ENCODE data around the gene PLAAT5. TPM values are rescaled to one million over a fixed set of nuclear protein-coding genes. Genes with fewer than 3 reads are reported as not detected.

Gene PLAAT5
- total and polyA plus RNA-seq, 4 experiments from 2014 or later = not detected

- H3K27ac Mint-ChIP-seq = peak overlapping the region in 4 of 7 donors; percentile 6 to 81 (median 15)
- CTCF ChIA-PET (ENCODE audit: partially characterized antibody) = interaction anchor here (1.2 to 1.4 kb wide), 3 partner anchors 13 to 38 kb away, joined by 3 to 5 read pairs (median 3); partner anchors contain the start of gene PLAAT4
- intact Hi-C loops (cut with micrococcal nuclease) = no loop called here
These were observed 26.2 kb upstream of the PLAAT5 start for GRCh38 chr11:63517156-63517555.

GRCh38 chr11:63516109-63516508 lies 25.1 kb upstream of the PLAAT5 start:
- no peaks in the 10 kb centered on the region for H3K9me3 ChIP-seq (ENCODE audit: control insufficient read depth in 1 of 2, low read length in 2 of 2)
- H3K27ac Mint-ChIP-seq = no peak overlapping the region
- intact Hi-C loops (cut with micrococcal nuclease) = no loop called here
- H3K36me3 ChIP-seq (ENCODE audit: insufficient read depth, low read length) = no peaks in the 10 kb centered on the region
- ChIA-PET POLR2A (ENCODE audit: partially characterized antibody) (interaction anchor here (0.7 to 8.7 kb wide), 2 partner anchors 19 to 35 kb away, joined by 3 to 101 read pairs; partner anchors contain the start of gene PLAAT4), CTCF (ENCODE audit: partially characterized antibody) (interaction anchor here (1.3 to 1.4 kb wide), 3 partner anchors 21 to 37 kb away, joined by 3 to 5 read pairs (median 3); partner anchors contain the start of gene PLAAT4)
- DNase-seq = no peak
- H3K4me1 ChIP-seq (ENCODE audit: insufficient read depth, low read length) = peaks cover 18% of the 10 kb centered on the region
- no peak overlapping the region for H3K4me3 ChIP-seq (ENCODE audit: low read length in 2 of 2)
- no peaks in the 10 kb centered on the region for H3K9me3 Mint-ChIP-seq
- H3K36me3 Mint-ChIP-seq = no peaks in the 10 kb centered on the region
- H3K27ac ChIP-seq (ENCODE audit: low read depth, low read length) = no peak overlapping the region
- H3K27me3 ChIP-seq (ENCODE audit: insufficient read depth, low read length) = no peaks in the 10 kb centered on the region
- H3K4me1 Mint-ChIP-seq = peaks cover 18 to 35% (median 25%) of the 10 kb centered on the region in 4 donors
- H3K27me3 Mint-ChIP-seq = no peaks in the 10 kb centered on the region
- no peak overlapping the region for H3K4me3 Mint-ChIP-seq

More at GRCh38 chr11:63517156-63517555, 26.2 kb upstream of the PLAAT5 start:
- peak overlapping the region in 2 of 8 donors; percentile 35 to 47 for H3K4me3 Mint-ChIP-seq
- H3K27me3 ChIP-seq (ENCODE audit: insufficient read depth, low read length) = no peaks in the 10 kb centered on the region
- H3K9me3 Mint-ChIP-seq = no peaks in the 10 kb centered on the region
- POLR2A ChIA-PET (ENCODE audit: partially characterized antibody) = interaction anchor here (1.0 to 8.7 kb wide), 2 partner anchors 18 to 28 kb away, joined by 3 to 101 read pairs; partner anchors contain the start of gene PLAAT4
- H3K4me1 ChIP-seq (ENCODE audit: insufficient read depth, low read length) = peaks cover 18% of the 10 kb centered on the region
- H3K36me3 ChIP-seq (ENCODE audit: insufficient read depth, low read length) = no peaks in the 10 kb centered on the region
- DNase-seq = no peak
- H3K9me3 ChIP-seq (ENCODE audit: control insufficient read depth in 1 of 2, low read length in 2 of 2) = no peaks in the 10 kb centered on the region
- no peak overlapping the region for H3K27ac ChIP-seq (ENCODE audit: low read depth, low read length)
- peaks cover 18 to 35% (median 26%) of the 10 kb centered on the region in 4 donors for H3K4me1 Mint-ChIP-seq
- no peak overlapping the region for H3K4me3 ChIP-seq (ENCODE audit: low read length in 2 of 2)
- H3K27me3 Mint-ChIP-seq = no peaks in the 10 kb centered on the region
- no peaks in the 10 kb centered on the region for H3K36me3 Mint-ChIP-seq

DNA sequence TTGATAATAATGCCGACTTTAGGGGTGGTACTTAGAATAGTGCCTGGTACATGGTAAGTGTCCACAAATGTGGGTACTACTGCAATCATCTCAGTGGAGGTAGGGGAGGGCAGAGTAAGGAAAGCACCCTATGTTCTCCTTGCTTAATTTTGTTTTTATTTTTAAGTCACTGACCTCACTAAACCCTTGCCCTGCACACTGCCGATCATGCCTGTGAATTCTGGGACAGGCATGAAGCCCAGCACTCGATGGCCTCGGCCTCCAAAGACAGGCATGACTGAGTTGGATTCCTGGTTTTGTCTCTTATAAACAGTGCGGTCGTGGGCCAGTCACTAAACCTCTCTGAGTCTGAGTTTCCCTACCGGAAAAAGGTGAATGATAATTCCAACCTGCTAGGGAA lies 21.8 kb upstream of the PLAAT5 start:
- intact Hi-C loops (cut with micrococcal nuclease) = no loop called here
- CTCF ChIA-PET (ENCODE audit: partially characterized antibody) = no interaction called here
- Histone ChIP-seq H3K4me1 (ENCODE audit: insufficient read depth, low read length) (peaks cover 3% of the 10 kb centered on the region), H3K27me3 (ENCODE audit: insufficient read depth, low read length) (no peaks in the 10 kb centered on the region), H3K27ac (ENCODE audit: low read depth, low read length) (no peak overlapping the region), H3K4me3 (ENCODE audit: low read length in 2 of 2) (no peak overlapping the region), H3K36me3 (ENCODE audit: insufficient read depth, low read length) (no peaks in the 10 kb centered on the region), H3K9me3 (ENCODE audit: control insufficient read depth in 1 of 2, low read length in 2 of 2) (no peaks in the 10 kb centered on the region)
- no peak for DNase-seq
- H3K36me3 Mint-ChIP-seq = no peaks in the 10 kb centered on the region
- H3K27me3 Mint-ChIP-seq = no peaks in the 10 kb centered on the region
- H3K4me3 Mint-ChIP-seq = no peak overlapping the region
- no peaks in the 10 kb centered on the region for H3K9me3 Mint-ChIP-seq
- no peak overlapping the region for H3K27ac Mint-ChIP-seq
- POLR2A ChIA-PET (ENCODE audit: partially characterized antibody) = no interaction called here
- peaks cover 2 to 12% (median 5%) of the 10 kb centered on the region in 4 donors for H3K4me1 Mint-ChIP-seq

GRCh38 chr11:63511048-63511748 lies 20.2 kb upstream of the PLAAT5 start:
- no peak overlapping the region for H3K27ac ChIP-seq (ENCODE audit: low read depth, low read length)
- no peaks in the 10 kb centered on the region for H3K36me3 ChIP-seq (ENCODE audit: insufficient read depth, low read length)
- Mint-ChIP-seq H3K9me3 (no peaks in the 10 kb centered on the region), H3K4me1 (peaks cover 0 to 4% (median 1%) of the 10 kb centered on the region in 4 donors), H3K27me3 (no peaks in the 10 kb centered on the region), H3K4me3 (no peak overlapping the region), H3K27ac (peak overlapping the region in 1 of 7 donors; percentile 18), H3K36me3 (no peaks in the 10 kb centered on the region)
- no peaks in the 10 kb centered on the region for H3K27me3 ChIP-seq (ENCODE audit: insufficient read depth, low read length)
- POLR2A ChIA-PET (ENCODE audit: partially characterized antibody) = no interaction called here
- no peak overlapping the region for H3K4me3 ChIP-seq (ENCODE audit: low read length in 2 of 2)
- no peak for DNase-seq
- intact Hi-C loops (cut with micrococcal nuclease) = no loop called here
- CTCF ChIA-PET (ENCODE audit: partially characterized antibody) = interaction anchor here (0.6 kb wide), 1 partner anchor 122 kb away, joined by 3 read pairs; no protein-coding TSS in a partner anchor
- H3K9me3 ChIP-seq (ENCODE audit: control insufficient read depth in 1 of 2, low read length in 2 of 2) = no peaks in the 10 kb centered on the region
- peaks cover 8% of the 10 kb centered on the region for H3K4me1 ChIP-seq (ENCODE audit: insufficient read depth, low read length)

GRCh38 chr11:63510360-63511047 lies 19.5 kb upstream of the PLAAT5 start:
- no peaks in the 10 kb centered on the region for H3K36me3 Mint-ChIP-seq
- CTCF ChIA-PET (ENCODE audit: partially characterized antibody) = interaction anchor here (1.1 to 5.1 kb wide), 2 partner anchors 27 to 31 kb away, joined by 3 to 24 read pairs; no protein-coding TSS in a partner anchor
- peaks cover 0 to 8% (median 1%) of the 10 kb centered on the region in 4 donors for H3K4me1 Mint-ChIP-seq
- intact Hi-C loops (cut with micrococcal nuclease) = no loop called here
- no peaks in the 10 kb centered on the region for H3K27me3 ChIP-seq (ENCODE audit: insufficient read depth, low read length)
- H3K4me3 Mint-ChIP-seq = no peak overlapping the region
- no peaks in the 10 kb centered on the region for H3K9me3 Mint-ChIP-seq
- no peaks in the 10 kb centered on the region for H3K9me3 ChIP-seq (ENCODE audit: control insufficient read depth in 1 of 2, low read length in 2 of 2)
- POLR2A ChIA-PET (ENCODE audit: partially characterized antibody) = no interaction called here
- DNase-seq = no peak
- H3K27ac Mint-ChIP-seq = no peak overlapping the region
- H3K4me3 ChIP-seq (ENCODE audit: low read length in 2 of 2) = no peak overlapping the region
- no peaks in the 10 kb centered on the region for H3K36me3 ChIP-seq (ENCODE audit: insufficient read depth, low read length)
- no peak overlapping the region for H3K27ac ChIP-seq (ENCODE audit: low read depth, low read length)
- no peaks in the 10 kb centered on the region for H3K27me3 Mint-ChIP-seq
- peaks cover 13% of the 10 kb centered on the region for H3K4me1 ChIP-seq (ENCODE audit: insufficient read depth, low read length)

GRCh38 chr11:63508745-63509144 lies 17.8 kb upstream of the PLAAT5 start:
- Histone ChIP-seq H3K9me3 (ENCODE audit: control insufficient read depth in 1 of 2, low read length in 2 of 2) (no peaks in the 10 kb centered on the region), H3K4me1 (ENCODE audit: insufficient read depth, low read length) (peaks cover 13% of the 10 kb centered on the region), H3K27ac (ENCODE audit: low read depth, low read length) (no peak overlapping the region), H3K36me3 (ENCODE audit: insufficient read depth, low read length) (no peaks in the 10 kb centered on the region), H3K4me3 (ENCODE audit: low read length in 2 of 2) (no peak overlapping the region), H3K27me3 (ENCODE audit: insufficient read depth, low read length) (no peaks in the 10 kb centered on the region)
- ChIA-PET POLR2A (ENCODE audit: partially characterized antibody) (interaction anchor here (1.3 to 2.6 kb wide), 2 partner anchors 19 to 28 kb away, joined by 3 to 7 read pairs; partner anchors contain the start of gene PLAAT4), CTCF (ENCODE audit: partially characterized antibody) (interaction anchor here (1.5 to 5.1 kb wide), 5 partner anchors 10 to 150 kb away, joined by 3 to 24 read pairs (median 5); partner anchors contain the start of gene PLAAT4)
- intact Hi-C loops (cut with micrococcal nuclease) = no loop called here
- Mint-ChIP-seq H3K4me3 (no peak overlapping the region), H3K4me1 (peaks cover 0 to 8% (median 1%) of the 10 kb centered on the region in 4 donors), H3K36me3 (no peaks in the 10 kb centered on the region), H3K27me3 (no peaks in the 10 kb centered on the region), H3K27ac (no peak overlapping the region), H3K9me3 (peaks cover 0 to 2% (median 0%) of the 10 kb centered on the region in 8 donors)
- DNase-seq = no peak

DNA sequence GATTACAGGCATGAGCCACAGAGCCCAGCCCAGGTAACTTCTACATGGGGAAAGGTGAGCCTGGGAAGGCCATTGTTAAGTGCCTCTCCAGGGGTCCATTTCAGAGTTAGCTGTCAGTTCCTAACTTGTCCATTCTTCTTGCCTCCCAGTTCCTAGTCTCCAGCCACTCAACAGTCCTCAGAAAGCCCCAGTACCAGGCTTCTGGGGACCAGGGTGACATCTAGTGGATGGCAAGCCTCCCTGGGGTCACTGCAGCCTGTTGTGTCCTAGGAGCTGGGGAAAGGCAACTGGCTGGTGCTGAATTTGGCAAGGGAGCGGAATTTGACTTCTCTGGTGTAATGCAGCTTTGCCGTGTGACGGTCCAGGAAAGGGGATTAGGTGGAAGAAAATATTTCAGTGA lies 17.0 kb upstream of the PLAAT5 start:
- peaks cover 13% of the 10 kb centered on the region for H3K4me1 ChIP-seq (ENCODE audit: insufficient read depth, low read length)
- H3K36me3 ChIP-seq (ENCODE audit: insufficient read depth, low read length) = no peaks in the 10 kb centered on the region
- POLR2A ChIA-PET (ENCODE audit: partially characterized antibody) = interaction anchor here (1.5 to 2.6 kb wide), 2 partner anchors 11 to 29 kb away, joined by 3 to 7 read pairs; partner anchors contain the start of gene PLAAT4
- no peaks in the 10 kb centered on the region for H3K27me3 ChIP-seq (ENCODE audit: insufficient read depth, low read length)
- H3K4me3 ChIP-seq (ENCODE audit: low read length in 2 of 2) = no peak overlapping the region
- no peaks in the 10 kb centered on the region for H3K27me3 Mint-ChIP-seq
- no peak for DNase-seq
- H3K9me3 Mint-ChIP-seq = peaks cover 0 to 2% (median 0%) of the 10 kb centered on the region in 8 donors
- no peak overlapping the region for H3K27ac ChIP-seq (ENCODE audit: low read depth, low read length)
- intact Hi-C loops (cut with micrococcal nuclease) = no loop called here
- H3K27ac Mint-ChIP-seq = no peak overlapping the region
- no peaks in the 10 kb centered on the region for H3K36me3 Mint-ChIP-seq
- H3K4me1 Mint-ChIP-seq = peaks cover 2 to 8% (median 3%) of the 10 kb centered on the region in 4 donors
- H3K4me3 Mint-ChIP-seq = no peak overlapping the region
- CTCF ChIA-PET (ENCODE audit: partially characterized antibody) = interaction anchor here (0.9 to 5.1 kb wide), 7 partner anchors 11 to 151 kb away, joined by 3 to 24 read pairs (median 5); partner anchors contain the start of gene PLAAT4
- no peaks in the 10 kb centered on the region for H3K9me3 ChIP-seq (ENCODE audit: control insufficient read depth in 1 of 2, low read length in 2 of 2)
